AG09309 (cell line): ENCODE measurements around the gene FCHSD2.
A peak's percentile ranks its signal among the peaks of the same experiment; 100 is the strongest.
"Not testable (repeated sequence)": the region's sequence is repeated elsewhere in the genome, so short reads cannot be mapped to it uniquely, and the experiment has no call there.

Source experiments
- DNase-seq: peaks from one replicate; pipeline ENCODE4 v3.0.0-alpha.2; 2010; ENCODE audit warnings: low read depth
- H3K4me3 ChIP-seq: 2 replicates; pipeline ENCODE4 v1.5.1; 2011; ENCODE audit warnings: mild to moderate bottlenecking, low read depth, low read length, moderate library complexity; ENCODE audit not compliant: control insufficient read depth
- CTCF ChIP-seq: IDR thresholded peaks from 2 replicates; pipeline ENCODE4 v1.5.1; 2011; ENCODE audit warnings: mild to moderate bottlenecking, low read depth, low read length, inconsistent platforms; ENCODE audit not compliant: insufficient read depth, control insufficient read depth; ENCODE audit errors: missing control alignments

The FCHSD2 gene

GRCh38 chr11:72981080-72981479 is 161.0 kb downstream of the FCHSD2 start:
- H3K4me3 ChIP-seq: no peak overlapping the region
- DNase-seq: no peak
- no peak for TF ChIP-seq CTCF

GRCh38 chr11:72977782-72978181 is 164.3 kb downstream of the FCHSD2 start:
- H3K4me3 ChIP-seq, DNase-seq: not testable (repeated sequence)

GRCh38 chr11:72976522-72976892 is 165.6 kb downstream of the FCHSD2 start:
- not testable (repeated sequence) for DNase-seq, H3K4me3 ChIP-seq

GRCh38 chr11:72975778-72976521 is 166.2 kb downstream of the FCHSD2 start:
- no peak for TF ChIP-seq CTCF
- no peak overlapping the region for H3K4me3 ChIP-seq
- DNase-seq: peak; percentile 84

- H3K4me3 ChIP-seq: no peak overlapping the region
- DNase-seq: no peak
- TF ChIP-seq CTCF: no peak
Observed at GRCh38 chr11:72974487-72975205, 167.5 kb downstream of the FCHSD2 start.

- peak; percentile 76 for DNase-seq
Observed at GRCh38 chr11:72972496-72973128, 169.5 kb downstream of the FCHSD2 start.

More at GRCh38 chr11:72972496-72973128, 169.5 kb downstream of the FCHSD2 start:
- H3K4me3 ChIP-seq: no peak overlapping the region
- TF ChIP-seq CTCF: no peak
